Right lobe of liver (tissue), 6 donors: ENCODE data around the gene DCAF6. TPM values are rescaled to one million over a fixed set of nuclear protein-coding genes. Genes with fewer than 3 reads are reported as not detected.
A peak's percentile ranks its signal among the peaks of the same experiment; 100 is the strongest.

Experiments
- ATAC-seq, 4 donors: fragments of 200-7000 bp; cut with Tn5 transposase; one replicate each; pipeline ENCODE4 v1.9.1; 2020; ENCODE audit warnings: mild to moderate bottlenecking in 4 of 4, moderate library complexity in 4 of 4
- DNase-seq, 3 donors: peaks; one replicate each; pipeline ENCODE4 v3.0.0-alpha.2; 2020
- H3K27ac ChIP-seq, 3 donors: fragments of 200-600 bp; one replicate each; pipeline ENCODE4 v1.8.0; 2022
- H3K27me3 ChIP-seq, 2 donors: fragments of 200-600 bp; one replicate each; pipeline ENCODE4 v1.8.0; 2022
- H3K36me3 ChIP-seq, 4 donors: fragments of 200-600 bp; sonication (generic) in 1 of 4; one replicate each; pipeline versions ENCODE4 v1.5.1 to v1.8.0; 2017 to 2022; ENCODE audit warnings: control low read depth in 1 of 4
- H3K4me1 ChIP-seq, 4 donors: fragments of 200-600 bp; sonication (generic) in 1 of 4; one replicate each; pipeline versions ENCODE4 v1.5.1 to v1.8.0; 2017 to 2022; ENCODE audit warnings: control low read depth in 1 of 4
- H3K4me3 ChIP-seq, 3 donors: fragments of 200-600 bp; one replicate each; pipeline ENCODE4 v1.8.0; 2022
- H3K9me3 ChIP-seq, 4 donors: fragments of 200-600 bp; sonication (generic) in 1 of 4; one replicate each; pipeline versions ENCODE4 v1.5.1 to v1.8.0; 2017 to 2022; ENCODE audit warnings: control low read depth in 1 of 4
- POLR2A ChIP-seq: fragments of 450-650 bp; IDR thresholded peaks from one replicate; pipeline ENCODE4 v1.6.1; 2017; ENCODE audit warnings: antibody characterized with exemption, mild to moderate bottlenecking
- whole genome bisulfite sequencing: methylation state at CpG from one replicate; pipeline ENCODE4 v1.1.6; 2018; ENCODE audit warnings: low coverage, low lambda C conversion rate; ENCODE audit not compliant: insufficient coverage; ENCODE audit errors: missing lambda C conversion rate; 5-methylcytosine and 5-hydroxymethylcytosine counted together
- intact Hi-C, 2 donors: fragments of 100-400 bp; cut with DNase I; formaldehyde crosslinking; loops; one replicate each; pipeline versions ENCODE4 v1.11.2 to v1.14.1; 2022
- total RNA-seq, 6 experiments: library from RNA; depleted of rRNA in 2 of 6; stranded (reverse); fragments of >200 nt in 2 of 6; fragmentation: NEBNext Ultra II Directional in 3 of 6; extraction: Animal tissue kit (Norgen Biotek cat#: 25700) in 3 of 6; gene quantifications; one replicate each; pipeline versions ENCODE4 v1.1.0 to v1.2.4, GENCODE V29; 2016 to 2023
- TF ChIP-seq, protein P1 (sequence below), 4 donors: fragments of 200-600 bp in 3 of 4; fragments of 450-650 bp in 1 of 4; IDR thresholded peaks; one replicate each; pipeline versions ENCODE4 v1.5.1 to v1.8.0; 2016 to 2022; ENCODE audit warnings: antibody characterized with exemption in 4 of 4, mild to moderate bottlenecking in 2 of 4
- donor health status: DM: no; HTN: yes; CAD: no.
- donor health status: DM: no; HTN: no; CAD: no.
- donor health status: DM: no; HTN: no; CAD: no.
- donor health status: DM: no; HTN: yes; CAD: no.
- donor health status: DM: no; HTN: yes; CAD: no.

The DCAF6 gene
- total RNA-seq, 6 experiments from 2014 or later = 35.8 to 65.9 (median 48.8) TPM

DNA sequence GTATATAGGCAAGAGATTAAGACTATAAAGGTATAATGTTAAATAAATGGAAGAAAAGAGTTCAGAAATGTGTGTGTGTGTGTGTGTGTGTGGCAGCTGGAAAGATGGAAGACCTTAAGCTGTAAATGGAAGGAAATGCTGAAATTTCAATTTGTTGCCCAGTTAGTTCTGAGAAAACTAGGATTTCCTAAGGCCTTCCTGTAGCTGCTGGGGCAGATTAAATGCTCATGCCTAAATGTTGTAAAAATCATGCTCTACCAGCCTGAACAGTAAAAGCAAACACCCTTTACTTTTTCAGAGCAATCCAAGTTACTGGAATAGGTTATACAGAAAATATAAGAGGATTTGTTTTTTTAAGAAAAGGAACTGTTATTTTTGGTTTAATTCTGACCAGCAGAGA, 30.8 kb upstream of the DCAF6 start:
- intact Hi-C loops = no loop called here
- TF ChIP-seq, protein P1, sequence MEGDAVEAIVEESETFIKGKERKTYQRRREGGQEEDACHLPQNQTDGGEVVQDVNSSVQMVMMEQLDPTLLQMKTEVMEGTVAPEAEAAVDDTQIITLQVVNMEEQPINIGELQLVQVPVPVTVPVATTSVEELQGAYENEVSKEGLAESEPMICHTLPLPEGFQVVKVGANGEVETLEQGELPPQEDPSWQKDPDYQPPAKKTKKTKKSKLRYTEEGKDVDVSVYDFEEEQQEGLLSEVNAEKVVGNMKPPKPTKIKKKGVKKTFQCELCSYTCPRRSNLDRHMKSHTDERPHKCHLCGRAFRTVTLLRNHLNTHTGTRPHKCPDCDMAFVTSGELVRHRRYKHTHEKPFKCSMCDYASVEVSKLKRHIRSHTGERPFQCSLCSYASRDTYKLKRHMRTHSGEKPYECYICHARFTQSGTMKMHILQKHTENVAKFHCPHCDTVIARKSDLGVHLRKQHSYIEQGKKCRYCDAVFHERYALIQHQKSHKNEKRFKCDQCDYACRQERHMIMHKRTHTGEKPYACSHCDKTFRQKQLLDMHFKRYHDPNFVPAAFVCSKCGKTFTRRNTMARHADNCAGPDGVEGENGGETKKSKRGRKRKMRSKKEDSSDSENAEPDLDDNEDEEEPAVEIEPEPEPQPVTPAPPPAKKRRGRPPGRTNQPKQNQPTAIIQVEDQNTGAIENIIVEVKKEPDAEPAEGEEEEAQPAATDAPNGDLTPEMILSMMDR (IDR thresholded peaks at IDR 0.05) = no peak
- no peak for TF ChIP-seq POLR2A
- DNase-seq (no peak), ATAC-seq (peak; percentile 12 to 40 (median 28))
- H3K27me3 ChIP-seq = no peaks in the 10 kb centered on the region
- H3K27ac ChIP-seq = peak overlapping the region in 1 of 3 donors; percentile 27
- peaks cover 0 to 14% (median 6%) of the 10 kb centered on the region in 4 donors for H3K4me1 ChIP-seq
- H3K4me3 ChIP-seq = no peak overlapping the region
- no peaks in the 10 kb centered on the region for H3K9me3 ChIP-seq
- H3K36me3 ChIP-seq = no peaks in the 10 kb centered on the region

DNA sequence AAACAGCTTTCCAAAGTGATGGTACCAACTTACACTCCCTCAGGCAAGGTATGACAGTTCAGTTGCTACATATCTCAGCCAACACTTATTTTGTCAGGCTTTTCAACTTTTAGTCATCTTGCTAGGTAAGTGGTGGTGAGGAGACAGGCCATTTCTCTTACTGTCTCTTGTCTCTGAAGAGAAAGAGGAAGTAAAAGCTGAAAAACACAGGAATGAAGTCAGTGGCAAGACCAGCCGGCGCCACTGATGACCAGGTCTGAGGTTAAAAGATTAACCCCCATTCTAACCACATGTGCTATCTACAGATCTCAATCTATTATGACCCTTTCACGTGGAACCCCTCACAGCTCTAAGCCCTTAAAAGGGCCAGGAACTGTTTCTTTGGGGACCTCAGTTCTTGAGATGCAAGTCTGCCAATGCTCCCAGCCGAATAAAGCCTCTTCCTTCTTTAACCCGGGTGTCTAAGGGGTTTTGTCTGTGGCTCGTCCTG, 26.7 kb upstream of the DCAF6 start:
- TF ChIP-seq, protein P1 (IDR thresholded peaks at IDR 0.05) = no peak
- no peak for TF ChIP-seq POLR2A
- intact Hi-C loops = no loop called here
- DNase-seq (no peak), ATAC-seq (no peak)
- Histone ChIP-seq H3K27ac (no peak overlapping the region), H3K36me3 (no peaks in the 10 kb centered on the region), H3K4me1 (peaks cover 0 to 25% (median 8%) of the 10 kb centered on the region in 4 donors), H3K4me3 (no peak overlapping the region), H3K9me3 (no peaks in the 10 kb centered on the region), H3K27me3 (no peaks in the 10 kb centered on the region)
- WGBS = 84% methylated on average over 4 of the region's 6 CpGs

DNA sequence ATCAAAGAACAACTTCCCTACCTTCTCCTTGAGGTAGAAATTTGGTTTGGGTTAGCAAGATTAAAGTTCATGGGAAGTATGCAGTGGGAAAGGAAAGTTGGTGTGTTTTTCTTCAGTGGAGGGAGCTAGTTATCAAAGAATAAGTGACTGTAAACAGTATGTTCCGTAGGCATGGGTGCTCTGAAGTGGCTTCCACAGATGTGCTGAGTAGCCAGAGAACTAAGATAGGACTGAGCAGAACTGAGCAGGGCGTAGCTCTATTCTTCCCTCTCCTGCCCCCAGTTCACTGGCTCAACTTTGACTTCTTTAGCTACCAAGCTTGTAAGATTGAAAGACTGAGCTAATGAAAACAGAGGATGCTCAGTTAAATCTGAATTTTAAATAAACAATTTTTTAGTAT, 26.0 kb upstream of the DCAF6 start:
- no peak overlapping the region for H3K4me3 ChIP-seq
- DNase-seq = no peak
- peak in 3 of 4 donors; percentile 5 to 36 (median 24) for ATAC-seq
- peak overlapping the region in 1 of 3 donors; percentile 34 for H3K27ac ChIP-seq
- H3K27me3 ChIP-seq = no peaks in the 10 kb centered on the region
- no peak for TF ChIP-seq POLR2A
- TF ChIP-seq, protein P1 (IDR thresholded peaks at IDR 0.05) = peak in 1 of 4 donors; percentile 6
- no peaks in the 10 kb centered on the region for H3K9me3 ChIP-seq
- intact Hi-C loops = no loop called here
- H3K4me1 ChIP-seq = peaks cover 0 to 25% (median 6%) of the 10 kb centered on the region in 4 donors
- no peaks in the 10 kb centered on the region for H3K36me3 ChIP-seq
- 32% methylated on average over 2 of the region's 2 CpGs for WGBS

DNA sequence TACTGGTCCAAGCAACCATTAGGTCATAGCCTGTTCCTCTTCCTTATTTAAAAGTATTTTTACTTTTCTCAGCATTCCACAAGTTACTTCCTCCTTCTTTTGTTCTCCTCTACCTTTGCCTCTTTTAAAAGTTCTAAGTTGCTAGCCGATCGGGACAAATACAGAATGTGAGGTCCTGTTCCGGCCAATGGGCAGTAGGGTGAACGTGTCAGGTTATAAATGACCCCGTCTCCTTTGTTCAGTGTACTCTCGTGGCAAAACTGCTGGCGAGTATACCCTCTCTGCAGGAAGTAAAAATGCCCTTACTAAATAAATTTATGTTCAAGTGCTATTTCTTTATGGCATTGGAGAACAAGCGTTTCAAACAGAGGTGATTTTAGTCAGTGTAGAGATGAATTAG, 25.1 kb upstream of the DCAF6 start:
- intact Hi-C loops = no loop called here
- Histone ChIP-seq H3K4me3 (peak overlapping the region in 2 of 3 donors; percentile 47 to 60), H3K9me3 (no peaks in the 10 kb centered on the region), H3K4me1 (peaks cover 0 to 30% (median 10%) of the 10 kb centered on the region in 4 donors), H3K27ac (peak overlapping the region; percentile 22 to 69 (median 34)), H3K27me3 (no peaks in the 10 kb centered on the region), H3K36me3 (no peaks in the 10 kb centered on the region)
- TF ChIP-seq, protein P1 (IDR thresholded peaks at IDR 0.05) = no peak
- TF ChIP-seq POLR2A = no peak
- ATAC-seq = no peak
- WGBS = 10% methylated on average over 8 of the region's 8 CpGs
- no peak for DNase-seq
